Transverse colon (tissue), 4 donors: Measurements from ENCODE around the gene CPA2. TPM values are rescaled to one million over a fixed set of nuclear protein-coding genes. Genes with fewer than 3 reads are reported as not detected.

Source experiments
- DNase-seq: peaks from one replicate; pipeline ENCODE4 v3.0.0-alpha.2; 2019
- H3K27ac ChIP-seq, 4 donors: fragments of 200-600 bp; sonication (generic); 2 replicates each; pipeline ENCODE4 v1.5.1; 2016 to 2018; ENCODE audit warnings: inconsistent platforms in 4 of 4
- H3K27me3 ChIP-seq: fragments of 200-600 bp; sonication (generic); 2 replicates; pipeline ENCODE4 v1.5.1; 2017; ENCODE audit warnings: inconsistent platforms
- H3K36me3 ChIP-seq, 4 donors: fragments of 200-600 bp; sonication (generic); 2 replicates each; pipeline ENCODE4 v1.5.1; 2017 to 2019; ENCODE audit warnings: inconsistent platforms in 4 of 4
- H3K4me1 ChIP-seq, 4 donors: fragments of 200-600 bp; sonication (generic); 2 replicates each; pipeline ENCODE4 v1.5.1; 2017 to 2020; ENCODE audit warnings: inconsistent platforms in 4 of 4
- H3K4me3 ChIP-seq, 4 donors: fragments of 200-600 bp; sonication (generic); 1 replicate in 1 of 4; 2 replicates in 3 of 4; pipeline versions ENCODE4 v1.5.1 to v1.6.1; 2017 to 2019; ENCODE audit warnings: inconsistent platforms in 4 of 4
- H3K9me3 ChIP-seq, 2 donors: fragments of 200-600 bp; sonication (generic); 2 replicates each; pipeline ENCODE4 v1.5.1; 2017 to 2019; ENCODE audit warnings: inconsistent platforms in 2 of 2
- CTCF ChIP-seq, 5 experiments: fragments of 200-600 bp in 3 of 5; fragments of 450-650 bp in 2 of 5; sonication (generic) in 3 of 5; IDR thresholded peaks; 1 replicate in 2 of 5; 2 replicates in 3 of 5; pipeline ENCODE4 v1.5.1; 2016 to 2017; ENCODE audit warnings: antibody characterized with exemption in 5 of 5, inconsistent platforms in 3 of 5, mild to moderate bottlenecking in 2 of 5, moderate library complexity in 1 of 5
- EP300 ChIP-seq: sonication (generic); formaldehyde crosslinking; IDR thresholded peaks from one replicate; pipeline ENCODE4 v1.6.1; 2017; ENCODE audit warnings: antibody characterized with exemption, low read depth
- POLR2A ChIP-seq: fragments of 450-650 bp; IDR thresholded peaks from one replicate; pipeline ENCODE4 v1.6.1; 2016; ENCODE audit warnings: antibody characterized with exemption, mild to moderate bottlenecking, moderate library complexity
- POLR2AphosphoS5 ChIP-seq, 3 donors: sonication (generic); formaldehyde crosslinking; IDR thresholded peaks; one replicate each; pipeline ENCODE4 v1.6.1; 2016; ENCODE audit warnings: antibody characterized with exemption in 3 of 3
- whole genome bisulfite sequencing, 2 donors: methylation state at CpG; one replicate each; pipeline ENCODE4 v1.1.5; 2018; ENCODE audit warnings: low coverage in 1 of 2; 5-methylcytosine and 5-hydroxymethylcytosine counted together
- in situ Hi-C, 4 donors: fragments of 200-750 bp; cut with MboI; loops; one replicate each; pipeline versions ENCODE4 v1.15.0 to v1.15.1; 2017; ENCODE audit warnings: low sequenced_read_pairs in 3 of 4, low pct_ligation_motif_present in 1 of 4, low pct_unique_long_range_greater_than_20kb in 1 of 4
- intact Hi-C: fragments of 100-400 bp; cut with DNase I; formaldehyde crosslinking; loops from one replicate; pipeline ENCODE4 v1.15.1; 2023; ENCODE audit warnings: low total_unique reads
- total RNA-seq, 4 donors: library from RNA; depleted of rRNA; stranded (reverse); fragments of >200 nt; gene quantifications; one replicate each; pipeline ENCODE4 v1.1.0, GENCODE V29; 2016

CPA2 gene
- total RNA-seq, 4 donors from 2014 or later = 0.48 to 1.6 TPM; not detected in 2

GRCh38 chr7:130274296-130274695 is 7.6 kb downstream of the CPA2 start:
- Histone ChIP-seq H3K4me1 (peaks cover 0 to 24% (median 0%) of the 10 kb centered on the region in 4 donors), H3K27me3 (no peaks in the 10 kb centered on the region), H3K36me3 (no peaks in the 10 kb centered on the region), H3K9me3 (no peaks in the 10 kb centered on the region), H3K27ac (peak overlapping the region; percentile 13 to 72 (median 30)), H3K4me3 (no peak overlapping the region)
- DNase-seq = no peak
- intact Hi-C loops (no loop called here), in situ Hi-C loops (no loop called here)
- no peak for TF ChIP-seq POLR2A
- no peak for TF ChIP-seq EP300
- TF ChIP-seq CTCF (IDR thresholded peaks at IDR 0.05) = no peak
- no peak for TF ChIP-seq POLR2AphosphoS5 (IDR thresholded peaks at IDR 0.05)
- WGBS, 2 donors = 32 to 35% methylated on average over 1 of the region's 1 CpG

- whole genome bisulfite sequencing, 2 donors = 79 to 94% methylated on average over 5 to 11 of the region's 11 CpGs
- Histone ChIP-seq H3K9me3 (no peaks in the 10 kb centered on the region), H3K27ac (peak overlapping the region in 1 of 4 donors; percentile 72), H3K27me3 (no peaks in the 10 kb centered on the region), H3K4me3 (no peak overlapping the region), H3K4me1 (peaks cover 0 to 24% (median 0%) of the 10 kb centered on the region in 4 donors), H3K36me3 (no peaks in the 10 kb centered on the region)
- intact Hi-C loops (no loop called here), in situ Hi-C loops (loop anchor here in 1 of 4 donors (25.0 kb wide), 1 partner anchor 212 kb away; the partner anchor contains the start of gene MEST)
- no peak for DNase-seq
- TF ChIP-seq CTCF (IDR thresholded peaks at IDR 0.05) (no peak), POLR2AphosphoS5 (IDR thresholded peaks at IDR 0.05) (no peak), EP300 (no peak)
Observed at GRCh38 chr7:130274983-130275591, 8.4 kb downstream of the CPA2 start.

GRCh38 chr7:130275826-130276297 is 9.2 kb downstream of the CPA2 start:
- in situ Hi-C loops (loop anchor here in 1 of 4 donors (25.0 kb wide), 1 partner anchor 211 kb away; the partner anchor contains the start of gene MEST), intact Hi-C loops (no loop called here)
- H3K36me3 ChIP-seq = no peaks in the 10 kb centered on the region
- TF ChIP-seq CTCF (IDR thresholded peaks at IDR 0.05) (no peak), POLR2AphosphoS5 (IDR thresholded peaks at IDR 0.05) (no peak), EP300 (no peak)
- no peaks in the 10 kb centered on the region for H3K27me3 ChIP-seq
- no peak overlapping the region for H3K4me3 ChIP-seq
- no peaks in the 10 kb centered on the region for H3K9me3 ChIP-seq
- WGBS, 2 donors = 78 to 89% methylated on average over 5 of the region's 5 CpGs
- H3K27ac ChIP-seq = no peak overlapping the region
- DNase-seq = no peak
- H3K4me1 ChIP-seq = peaks cover 0 to 24% (median 0%) of the 10 kb centered on the region in 4 donors

GRCh38 chr7:130276796-130277762 is 10.4 kb downstream of the CPA2 start:
- no peak overlapping the region for H3K27ac ChIP-seq
- TF ChIP-seq POLR2AphosphoS5 (IDR thresholded peaks at IDR 0.05) (no peak), POLR2A (no peak), EP300 (no peak), CTCF (IDR thresholded peaks at IDR 0.05) (no peak)

More at GRCh38 chr7:130276796-130277762, 10.4 kb downstream of the CPA2 start:
- 72 to 78% methylated on average over 10 of the region's 10 CpGs for WGBS, 2 donors
- Histone ChIP-seq H3K36me3 (no peaks in the 10 kb centered on the region), H3K4me3 (no peak overlapping the region), H3K27me3 (no peaks in the 10 kb centered on the region), H3K4me1 (peaks cover 0 to 24% (median 0%) of the 10 kb centered on the region in 4 donors), H3K9me3 (no peaks in the 10 kb centered on the region)
- intact Hi-C loops = no loop called here
- in situ Hi-C loops = loop anchor here in 1 of 4 donors (25.0 kb wide), 1 partner anchor 210 kb away; the partner anchor contains the start of gene MEST
- no peak for DNase-seq
